Muscle of arm (tissue), 12 donors: ENCODE measurements around the gene DYNLL2. TPM values are rescaled to one million over a fixed set of nuclear protein-coding genes. Genes with fewer than 3 reads are reported as not detected.
A peak's percentile ranks its signal among the peaks of the same experiment; 100 is the strongest.
"Not testable (repeated sequence)": the region's sequence is repeated elsewhere in the genome, so short reads cannot be mapped to it uniquely, and the experiment has no call there.

Experiments used
- DNase-seq: peaks from one replicate; pipeline ENCODE4 v3.0.0-alpha.2; 2013
- polyA plus RNA-seq, 12 donors: library from polyadenylated mRNA; unstranded; fragments of 120-200 nt; gene quantifications; one replicate each; pipeline ENCODE4 v1.2.1, GENCODE V29; 2013; ENCODE audit not compliant: insufficient read length in 12 of 12

The DYNLL2 gene
- polyA plus RNA-seq, 12 donors = 35.1 to 56.8 (median 38.9) TPM; not detected in 1

GRCh38 chr17:58061672-58062071, 21.5 kb upstream of the DYNLL2 start:
- DNase-seq = no peak

- no peak for DNase-seq
These were observed 18.0 kb upstream of the DYNLL2 start for GRCh38 chr17:58065238-58065637.

- no peak for DNase-seq
These were observed 16.8 kb upstream of the DYNLL2 start for GRCh38 chr17:58066401-58066800.

GRCh38 chr17:58072862-58073261, 10.4 kb upstream of the DYNLL2 start:
- DNase-seq = no peak

GRCh38 chr17:58073266-58073665, 10.0 kb upstream of the DYNLL2 start:
- not testable (repeated sequence) for DNase-seq

GRCh38 chr17:58074406-58074805, 8.8 kb upstream of the DYNLL2 start:
- not testable (repeated sequence) for DNase-seq

GRCh38 chr17:58079300-58080033, 3.8 kb upstream of the DYNLL2 start:
- DNase-seq = no peak

GRCh38 chr17:58081646-58082340, 1.4 kb upstream of the DYNLL2 start:
- DNase-seq = no peak

- DNase-seq = no peak
These were observed 814 bp upstream of the DYNLL2 start for GRCh38 chr17:58082341-58082869.

GRCh38 chr17:58083491-58084316, 485 bp downstream of the DYNLL2 start:
- peak; percentile 31 for DNase-seq

- peak; percentile 13 for DNase-seq
These were observed 1.2 kb downstream of the DYNLL2 start for GRCh38 chr17:58084317-58084981.

GRCh38 chr17:58085039-58085715, 2.0 kb downstream of the DYNLL2 start:
- DNase-seq = no peak

GRCh38 chr17:58086953-58087352, 3.7 kb downstream of the DYNLL2 start:
- no peak for DNase-seq

- no peak for DNase-seq
These were observed 5.4 kb downstream of the DYNLL2 start for GRCh38 chr17:58088624-58089023.

- DNase-seq = no peak
These were observed 5.9 kb downstream of the DYNLL2 start for GRCh38 chr17:58089111-58089510.

GRCh38 chr17:58091024-58091567, 7.9 kb downstream of the DYNLL2 start:
- DNase-seq = no peak

- DNase-seq = no peak
These were observed 9.0 kb downstream of the DYNLL2 start for GRCh38 chr17:58092101-58092796.

- DNase-seq = no peak
These were observed 9.7 kb downstream of the DYNLL2 start for GRCh38 chr17:58092797-58093385.

- no peak for DNase-seq
These were observed 10.9 kb downstream of the DYNLL2 start for GRCh38 chr17:58094118-58094517.

- DNase-seq = no peak
These were observed 13.7 kb downstream of the DYNLL2 start for GRCh38 chr17:58096892-58097291.
